ENCODE data around the gene DKK2.
"Not testable (repeated sequence)": the region's sequence is repeated elsewhere in the genome, so short reads cannot be mapped to it uniquely, and the experiment has no call there.

The DKK2 gene

DNA sequence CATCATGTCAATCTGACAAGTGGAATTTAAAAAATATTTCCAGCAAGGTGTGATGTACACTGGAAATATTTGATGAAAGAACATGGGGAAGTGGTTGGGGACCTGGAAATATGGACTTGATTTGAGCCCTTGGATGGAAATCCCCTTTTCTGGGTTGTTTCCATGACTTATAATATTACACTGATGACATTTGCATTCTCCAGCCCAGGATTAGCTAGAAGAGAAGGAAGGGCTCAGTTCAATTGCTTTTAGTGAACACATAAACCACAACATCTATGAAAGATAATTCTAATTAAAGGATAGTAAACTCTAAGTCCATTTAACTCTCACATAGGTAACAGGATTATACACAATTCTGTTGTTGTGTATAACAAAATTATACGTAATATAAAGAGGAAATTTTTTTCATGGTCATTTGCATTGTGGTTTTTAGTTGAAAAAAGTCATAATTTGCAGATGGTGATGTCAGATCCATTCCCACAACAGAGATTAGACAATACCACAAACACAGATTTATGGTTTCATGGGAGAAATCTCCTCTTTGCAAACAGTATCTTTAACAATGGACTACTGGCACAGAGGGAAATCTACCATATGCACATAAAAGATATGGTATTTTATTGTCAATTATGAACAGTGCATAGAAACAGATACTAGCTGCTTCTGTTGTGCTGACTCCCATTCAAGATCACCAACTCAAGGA, 126.5 kb downstream of the DKK2 start:
- TF ChIP-seq GATA1 (IDR thresholded peaks at IDR 0.05; ENCODE audit: low read depth, low read length) (no peak), POLR2A (IDR thresholded peaks at IDR 0.05; ENCODE audit: low read length) (no peak)
- no peak for DNase-seq

DNA sequence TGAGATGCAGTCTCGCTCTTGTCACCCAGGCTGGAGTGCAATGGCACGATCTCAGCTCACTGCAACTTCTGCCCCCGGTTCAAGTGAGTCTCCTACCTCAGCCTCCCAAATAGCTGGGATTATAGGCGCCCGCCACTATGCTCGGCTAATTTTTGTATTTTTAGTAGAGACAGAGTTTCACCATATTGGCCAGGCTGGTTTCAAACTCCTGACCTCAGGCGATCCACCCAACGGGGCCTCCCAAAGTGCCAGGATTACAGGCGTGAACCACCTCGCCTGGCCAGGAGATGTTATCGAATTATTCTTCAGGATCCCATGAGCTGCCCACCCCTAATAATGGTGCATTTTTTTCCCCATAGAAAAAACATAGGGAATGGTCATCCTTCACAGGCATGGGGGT, 128.1 kb downstream of the DKK2 start:
- DNase-seq = not testable (repeated sequence)

DNA sequence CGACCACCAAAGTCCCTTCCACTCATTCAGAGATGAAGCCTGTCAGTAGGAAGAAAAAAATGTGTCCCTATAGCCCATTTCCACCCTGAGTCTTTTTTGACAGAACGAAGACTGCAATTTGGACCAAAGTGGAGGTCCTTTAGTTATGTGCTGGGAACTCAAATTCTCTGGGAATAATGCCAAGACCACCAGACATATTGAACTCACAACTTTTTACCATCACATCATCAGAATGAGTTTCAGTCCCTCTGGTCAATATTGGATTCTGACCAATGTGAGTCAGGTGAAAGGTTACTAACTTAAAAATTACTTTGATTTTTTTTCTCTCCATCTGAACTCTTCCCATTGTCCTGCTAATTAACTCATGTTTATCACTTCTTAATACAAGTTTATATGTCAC, 128.9 kb downstream of the DKK2 start:
- TF ChIP-seq GATA1 (IDR thresholded peaks at IDR 0.05; ENCODE audit: low read depth, low read length) (no peak), POLR2A (IDR thresholded peaks at IDR 0.05; ENCODE audit: low read length) (no peak)
- DNase-seq = no peak

- TF ChIP-seq GATA1 (IDR thresholded peaks at IDR 0.05; ENCODE audit: low read depth, low read length) (no peak), POLR2A (IDR thresholded peaks at IDR 0.05; ENCODE audit: low read length) (no peak)
- no peak for DNase-seq
Measured at GRCh38 chr4:106906728-106907127, 129.4 kb downstream of the DKK2 start.

GRCh38 chr4:106898621-106899230, 137.4 kb downstream of the DKK2 start:
- peak; percentile 53 to 71 for DNase-seq
- TF ChIP-seq GATA1 (IDR thresholded peaks at IDR 0.05; ENCODE audit: low read depth, low read length) = no peak
- TF ChIP-seq POLR2A (IDR thresholded peaks at IDR 0.05; ENCODE audit: low read length) = no peak

- no peak for DNase-seq
- TF ChIP-seq POLR2A (IDR thresholded peaks at IDR 0.05; ENCODE audit: low read length) (no peak), GATA1 (IDR thresholded peaks at IDR 0.05; ENCODE audit: low read depth, low read length) (no peak)
Measured at GRCh38 chr4:106893903-106894302, 142.2 kb downstream of the DKK2 start.

- no peak for DNase-seq
- TF ChIP-seq POLR2A (IDR thresholded peaks at IDR 0.05; ENCODE audit: low read length) (no peak), GATA1 (IDR thresholded peaks at IDR 0.05; ENCODE audit: low read depth, low read length) (no peak)
Measured at GRCh38 chr4:106893395-106893881, 142.7 kb downstream of the DKK2 start.

DNA sequence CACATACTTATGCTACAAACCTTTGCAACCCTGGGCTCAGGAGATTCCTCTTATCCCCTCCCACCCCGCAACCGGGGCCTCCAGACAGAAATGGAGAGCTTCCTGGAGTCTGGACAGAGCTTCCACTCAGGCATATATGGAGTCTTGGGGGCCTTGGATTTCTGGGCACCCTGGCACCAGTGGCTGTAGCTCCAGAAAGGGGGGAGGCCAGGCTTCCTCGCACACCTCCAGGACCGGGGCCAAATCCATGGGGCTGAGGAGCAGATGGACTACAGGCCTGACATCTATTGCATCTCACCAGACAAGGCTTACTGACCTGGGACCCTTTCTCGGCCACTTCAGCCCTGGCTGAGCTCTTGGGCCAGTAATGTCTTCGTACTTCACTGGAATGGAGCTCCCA, 143.3 kb downstream of the DKK2 start:
- TF ChIP-seq GATA1 (IDR thresholded peaks at IDR 0.05; ENCODE audit: low read depth, low read length) (no peak), POLR2A (IDR thresholded peaks at IDR 0.05; ENCODE audit: low read length) (no peak)
- no peak for DNase-seq

GRCh38 chr4:106875340-106875739, 160.8 kb downstream of the DKK2 start:
- TF ChIP-seq POLR2A (IDR thresholded peaks at IDR 0.05; ENCODE audit: low read length) (no peak), GATA1 (IDR thresholded peaks at IDR 0.05; ENCODE audit: low read depth, low read length) (no peak)
- no peak for DNase-seq

Data from erythroblast (primary cell).